GM18502 (cell line): ENCODE measurements around the gene GRIA4.
"Not testable (repeated sequence)": the region's sequence is repeated elsewhere in the genome, so short reads cannot be mapped to it uniquely, and the experiment has no call there.

ENCODE experiments used
- ATAC-seq: cut with Tn5 transposase; IDR thresholded peaks from one replicate; pipeline ENCODE4 v1.9.1; 2021; ENCODE audit warnings: mild to moderate bottlenecking; ENCODE audit not compliant: unreplicated experiment, poor library complexity

GRIA4 gene

DNA sequence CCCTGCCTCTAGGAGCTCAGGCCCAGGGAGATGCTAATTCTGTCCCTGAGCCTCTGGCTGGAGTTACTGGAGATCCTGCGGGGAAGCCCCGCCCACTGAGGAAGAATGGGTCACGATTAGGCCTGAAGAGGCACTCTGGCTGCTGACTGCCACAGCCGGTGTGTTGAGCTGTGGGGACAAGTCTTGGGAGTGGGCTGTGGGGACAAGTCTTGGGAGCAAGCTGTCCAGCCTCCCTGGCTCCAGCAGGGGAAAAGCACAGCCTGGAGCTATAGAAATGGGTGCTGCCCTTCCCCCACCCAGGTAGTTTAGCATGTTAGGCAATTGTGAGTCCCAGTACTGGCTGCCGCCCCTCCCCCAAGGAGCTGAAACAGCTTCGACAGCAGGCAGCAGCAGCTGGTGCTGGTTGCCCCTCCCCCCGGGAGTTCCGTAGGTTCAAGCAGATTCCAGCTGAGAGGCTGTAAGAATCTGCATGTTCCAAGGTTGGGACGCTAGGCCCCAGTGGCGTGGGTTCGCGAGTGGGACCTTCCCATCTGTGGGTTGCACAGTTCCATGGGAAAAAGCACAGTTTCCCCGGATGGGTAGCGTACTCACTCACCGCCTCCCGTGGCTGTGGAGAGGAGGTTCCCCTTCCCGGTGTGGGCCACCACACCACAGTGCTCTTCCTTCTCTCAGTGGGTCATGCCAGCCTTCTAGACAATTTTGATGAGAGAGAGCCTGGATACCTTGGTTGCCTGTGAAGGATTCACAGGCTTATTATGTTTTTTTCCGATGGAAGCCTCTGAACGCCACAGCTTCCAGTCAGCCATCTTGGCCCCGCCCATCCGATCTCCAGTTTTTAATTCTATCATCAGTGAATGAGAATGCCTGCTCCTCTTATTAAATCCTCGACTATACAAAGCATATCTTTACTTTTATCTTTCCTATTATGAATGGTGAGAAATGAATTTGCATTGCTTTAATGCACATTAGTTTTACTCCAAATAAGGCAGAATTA is 350.7 kb downstream of the GRIA4 start:
- no peak for ATAC-seq

GRCh38 chr11:105968021-105968697 is 358.3 kb downstream of the GRIA4 start:
- ATAC-seq: no peak

GRCh38 chr11:105969756-105970155 is 359.9 kb downstream of the GRIA4 start:
- ATAC-seq: no peak

- no peak for ATAC-seq
Measured at GRCh38 chr11:105975128-105975527, 365.3 kb downstream of the GRIA4 start.

- no peak for ATAC-seq
Measured at GRCh38 chr11:105979997-105980703, 370.3 kb downstream of the GRIA4 start.

DNA sequence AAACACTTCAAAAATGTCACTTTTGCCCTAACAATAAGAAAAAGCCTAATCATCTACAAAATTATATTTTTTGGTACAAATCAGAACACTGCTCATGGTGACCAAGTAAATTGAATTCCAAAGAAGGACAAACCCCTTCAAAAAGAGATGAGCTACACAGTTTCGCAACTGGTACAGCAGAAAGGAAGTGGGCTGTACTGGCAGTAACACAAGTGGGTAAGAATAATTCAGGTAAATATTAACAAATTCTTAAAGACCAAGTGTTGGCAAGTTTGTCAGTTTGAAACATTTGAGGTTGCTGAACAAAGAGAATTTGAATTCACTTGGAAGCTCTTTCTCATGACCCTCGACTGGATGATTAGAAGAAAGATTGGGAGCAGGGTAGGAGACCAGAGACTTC is 376.7 kb downstream of the GRIA4 start:
- ATAC-seq: no peak

DNA sequence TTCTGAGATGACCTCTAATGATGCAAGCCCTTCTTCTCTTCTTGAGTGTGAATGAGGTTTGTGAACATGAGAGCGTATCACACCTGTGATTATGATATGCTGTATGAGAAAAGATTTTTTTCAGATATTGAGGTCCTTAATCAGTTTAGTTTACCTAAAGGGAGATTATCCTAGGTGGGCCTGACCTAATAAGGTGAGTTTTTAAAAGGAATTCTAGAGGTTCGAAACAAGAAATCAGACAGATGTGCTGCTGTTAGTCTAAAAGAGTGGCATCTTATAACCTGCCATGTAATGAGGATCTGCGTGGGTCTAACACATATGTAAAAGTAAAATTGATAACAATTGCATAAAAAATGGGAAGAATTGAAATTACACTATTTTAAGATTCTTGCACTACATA is 378.3 kb downstream of the GRIA4 start:
- no peak for ATAC-seq

GRCh38 chr11:105989124-105989523 is 379.3 kb downstream of the GRIA4 start:
- no peak for ATAC-seq

- no peak for ATAC-seq
Measured at GRCh38 chr11:105991888-105992287, 382.0 kb downstream of the GRIA4 start.

DNA sequence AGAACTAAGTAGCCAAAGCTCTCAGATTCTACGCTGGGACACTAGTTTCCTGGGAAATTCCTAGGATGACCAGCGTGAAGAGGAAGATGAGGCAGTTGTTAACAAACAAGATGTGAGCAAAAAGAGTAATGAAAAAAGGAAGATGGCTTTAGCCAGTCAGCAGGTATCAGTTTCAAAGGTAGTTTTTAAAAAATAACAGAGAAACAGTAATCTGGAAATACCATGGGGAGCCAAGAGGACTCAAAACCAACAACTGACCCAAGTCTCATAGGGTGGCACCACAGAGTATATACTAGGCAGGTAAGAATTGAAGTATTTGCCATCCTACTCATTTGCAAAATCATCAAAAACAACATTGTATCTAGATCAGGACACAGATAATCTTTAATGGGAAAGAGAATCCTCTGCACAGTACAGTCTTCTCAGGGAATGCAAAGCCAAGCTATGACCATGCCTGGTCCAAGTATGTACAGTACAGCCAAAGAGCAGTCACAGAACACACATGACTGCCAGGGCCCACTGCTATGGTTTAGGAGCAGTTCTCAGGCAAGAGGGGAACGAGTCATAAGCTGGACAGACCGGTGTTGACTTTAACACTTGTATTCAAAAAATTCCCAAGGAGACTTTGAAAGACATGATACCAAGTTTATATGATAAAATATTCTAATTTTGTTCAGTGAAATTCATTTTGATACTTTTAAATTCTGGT is 391.6 kb downstream of the GRIA4 start:
- peak; percentile 57 for ATAC-seq

DNA sequence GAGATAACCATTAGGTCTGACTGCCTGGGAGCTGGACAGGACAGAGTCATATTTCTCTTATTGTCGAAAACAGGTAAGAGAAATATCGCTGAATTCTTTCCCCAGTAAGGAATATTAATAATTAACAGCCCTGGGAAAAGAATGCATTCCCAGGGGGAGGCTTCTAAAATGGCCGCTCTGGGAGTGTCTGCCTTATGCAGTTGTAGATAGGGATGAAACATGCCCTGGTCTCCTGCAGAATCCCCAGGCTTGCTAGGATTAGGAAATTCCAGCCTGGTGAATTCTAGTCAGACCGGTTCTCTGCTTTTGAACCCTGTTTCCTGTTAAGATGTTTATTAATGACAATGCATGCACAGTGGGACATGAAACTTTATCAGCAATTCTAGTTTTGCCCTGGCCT is 393.2 kb downstream of the GRIA4 start:
- not testable (repeated sequence) for ATAC-seq

GRCh38 chr11:106011481-106011880 is 401.6 kb downstream of the GRIA4 start:
- ATAC-seq: no peak

DNA sequence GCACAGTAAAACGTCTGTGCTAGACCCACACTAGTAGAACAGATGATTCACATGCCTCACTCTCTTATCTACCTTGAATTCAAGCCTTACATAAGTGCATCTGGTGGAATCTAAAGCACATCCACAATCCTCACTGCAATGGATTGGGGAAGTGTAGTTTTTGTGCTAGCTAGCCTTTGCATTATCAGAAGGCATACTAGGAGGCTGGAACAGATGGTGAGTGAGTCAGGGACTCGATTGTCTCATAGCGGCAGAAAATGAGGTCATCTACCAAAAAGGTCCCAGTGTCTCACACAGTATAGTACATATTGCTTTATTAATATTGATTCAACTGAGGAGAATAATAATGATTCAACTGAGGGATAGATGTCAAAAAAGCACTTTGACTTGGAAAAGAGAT is 402.9 kb downstream of the GRIA4 start:
- ATAC-seq: no peak

GRCh38 chr11:106014035-106014434 is 404.2 kb downstream of the GRIA4 start:
- ATAC-seq: no peak

DNA sequence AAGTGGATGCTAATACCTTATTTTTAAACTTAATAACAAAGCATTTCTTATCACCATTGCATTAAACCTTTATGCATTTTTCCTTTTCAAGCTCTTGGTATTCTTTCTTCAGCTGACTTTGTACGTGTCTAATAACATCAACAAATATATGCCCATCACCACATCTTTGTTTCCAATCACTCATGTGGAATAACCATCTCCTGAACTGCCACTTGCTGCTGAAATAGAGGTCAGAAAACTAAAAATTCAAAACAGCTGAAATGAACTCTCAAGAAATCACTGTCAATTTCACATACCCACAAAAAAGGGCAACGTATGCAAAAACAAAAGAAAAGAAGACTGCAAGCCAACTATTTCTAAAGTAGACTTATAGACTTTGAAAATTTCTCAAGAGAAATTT is 404.7 kb downstream of the GRIA4 start:
- ATAC-seq: no peak

GRCh38 chr11:106015066-106015465 is 405.2 kb downstream of the GRIA4 start:
- no peak for ATAC-seq

GRCh38 chr11:106017093-106017492 is 407.2 kb downstream of the GRIA4 start:
- ATAC-seq: no peak

- ATAC-seq: peak; percentile 19
Measured at GRCh38 chr11:106021181-106021966, 411.5 kb downstream of the GRIA4 start.

- ATAC-seq: peak; percentile 97
Measured at GRCh38 chr11:106021967-106022794, 412.3 kb downstream of the GRIA4 start, which contains the start of gene MSANTD4. Gene MSANTD4 (minus strand): TSS chr11:106022240. CDS start chr11:106010917, 11,323 bp downstream.
